HEK293 (cell line): ENCODE measurements around the gene FXYD6.

Source experiments
- CTCF ChIA-PET: fragments of 350-600 bp; formaldehyde crosslinking; extraction: SDS; loops from one replicate; lab custom pipeline; 2021; ENCODE audit warnings: antibody characterized with exemption; lab: Yijun Ruan, JAX
- POLR2A ChIA-PET: fragments of 300-600 bp; formaldehyde crosslinking; extraction: SDS; loops from one replicate; lab custom pipeline; 2020; ENCODE audit warnings: antibody characterized with exemption, inconsistent platforms; lab: Yijun Ruan, JAX
- H3K27ac ChIP-seq: fragments of 200-500 bp; sonication (Bioruptor generic); 2 replicates; pipeline ENCODE4 v1.5.1; 2014; ENCODE audit warnings: low read depth, low read length, control low read depth, inconsistent platforms; ENCODE audit errors: extremely low read depth
- H3K36me3 ChIP-seq, 2 experiments: fragments of 200-500 bp in 1 of 2; sonication (Bioruptor generic) in 1 of 2; 1 replicate in 1 of 2; 2 replicates in 1 of 2; pipeline ENCODE4 v1.5.1; 2014 to 2017; ENCODE audit warnings: inconsistent platforms in 2 of 2, low read length in 2 of 2; ENCODE audit not compliant: control insufficient read depth in 2 of 2, insufficient read depth in 1 of 2
- H3K4me1 ChIP-seq: fragments of 200-500 bp; sonication (Bioruptor generic); 2 replicates; pipeline ENCODE4 v1.5.1; 2014; ENCODE audit warnings: mild to moderate bottlenecking, low read length, inconsistent platforms; ENCODE audit not compliant: control insufficient read depth, insufficient read depth
- H3K4me3 ChIP-seq: 2 replicates; pipeline ENCODE4 v1.5.1; 2011; ENCODE audit warnings: low read depth, mild to moderate bottlenecking, control low read depth, low read length, moderate library complexity
- H3K9me3 ChIP-seq: fragments of 200-500 bp; sonication (Bioruptor generic); 2 replicates; pipeline ENCODE4 v1.5.1; 2014; ENCODE audit warnings: low read depth, low read length, inconsistent platforms; ENCODE audit not compliant: control insufficient read depth, insufficient read depth
- ZNF350 ChIP-seq: fragments of 450-650 bp; formaldehyde crosslinking; IDR thresholded peaks from 2 replicates; pipeline ENCODE4 v1.5.0; 2017; ENCODE audit warnings: missing biosample characterization, mild to moderate bottlenecking, missing genetic modification characterization
- ZNF600 ChIP-seq: fragments of 450-650 bp; formaldehyde crosslinking; IDR thresholded peaks from 2 replicates; pipeline ENCODE4 v1.5.1; 2016; ENCODE audit warnings: missing biosample characterization, missing genetic modification characterization
- ZNF830 ChIP-seq: fragments of 450-650 bp; IDR thresholded peaks from 2 replicates; pipeline ENCODE4 v1.5.0; 2018; ENCODE audit warnings: missing biosample characterization, missing genetic modification characterization, low read depth, mild to moderate bottlenecking, moderate library complexity

FXYD6 gene

GRCh38 chr11:117789241-117789640 lies 87.2 kb downstream of the FXYD6 start:
- no peaks in the 10 kb centered on the region for H3K9me3 ChIP-seq
- POLR2A ChIA-PET: no interaction called here

More at GRCh38 chr11:117789241-117789640, 87.2 kb downstream of the FXYD6 start:
- TF ChIP-seq ZNF830: no peak
- TF ChIP-seq ZNF600 (tag by site-specific recombination): no peak
- no peak for TF ChIP-seq ZNF350 (tag by site-specific recombination)
- Histone ChIP-seq H3K27ac (no peak overlapping the region), H3K4me1 (no peaks in the 10 kb centered on the region), H3K4me3 (no peak overlapping the region), H3K36me3 (no peaks in the 10 kb centered on the region)
- CTCF ChIA-PET: interaction anchor here (1.0 to 1.5 kb wide), 4 partner anchors 10 to 170 kb away, joined by 3 to 6 read pairs (median 3); no protein-coding TSS in a partner anchor
